ENCODE results near the gene ATE1. TPM values are rescaled to one million over a fixed set of nuclear protein-coding genes. Genes with fewer than 3 reads are reported as not detected.

Gene ATE1
- total RNA-seq, 1 donor from 2014 or later = 6.9 TPM

DNA sequence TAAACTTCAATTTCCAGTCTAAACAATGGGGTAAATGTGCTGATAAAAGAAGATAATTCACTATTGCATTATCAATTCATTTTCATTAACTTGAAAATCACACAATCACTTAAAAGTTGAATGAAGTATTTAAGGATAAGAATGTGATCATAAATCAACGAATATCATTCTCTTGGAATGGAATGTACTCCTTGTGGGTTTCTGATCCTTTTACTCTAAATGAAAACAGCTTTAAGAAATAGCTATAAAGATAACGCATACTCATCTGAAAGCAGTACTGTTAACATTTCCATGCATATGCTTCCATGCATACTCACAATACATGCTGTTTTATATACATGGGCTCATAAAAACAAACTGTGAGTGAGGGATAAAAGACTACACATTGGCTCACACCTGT, 108.8 kb downstream of the ATE1 start:
- no peaks in the 10 kb centered on the region for H3K4me1 ChIP-seq
- no peaks in the 10 kb centered on the region for H3K36me3 ChIP-seq
- no peaks in the 10 kb centered on the region for H3K27me3 ChIP-seq
- DNase-seq (ENCODE audit: low spot score in 2 of 2) = no peak
- TF ChIP-seq, protein P1, sequence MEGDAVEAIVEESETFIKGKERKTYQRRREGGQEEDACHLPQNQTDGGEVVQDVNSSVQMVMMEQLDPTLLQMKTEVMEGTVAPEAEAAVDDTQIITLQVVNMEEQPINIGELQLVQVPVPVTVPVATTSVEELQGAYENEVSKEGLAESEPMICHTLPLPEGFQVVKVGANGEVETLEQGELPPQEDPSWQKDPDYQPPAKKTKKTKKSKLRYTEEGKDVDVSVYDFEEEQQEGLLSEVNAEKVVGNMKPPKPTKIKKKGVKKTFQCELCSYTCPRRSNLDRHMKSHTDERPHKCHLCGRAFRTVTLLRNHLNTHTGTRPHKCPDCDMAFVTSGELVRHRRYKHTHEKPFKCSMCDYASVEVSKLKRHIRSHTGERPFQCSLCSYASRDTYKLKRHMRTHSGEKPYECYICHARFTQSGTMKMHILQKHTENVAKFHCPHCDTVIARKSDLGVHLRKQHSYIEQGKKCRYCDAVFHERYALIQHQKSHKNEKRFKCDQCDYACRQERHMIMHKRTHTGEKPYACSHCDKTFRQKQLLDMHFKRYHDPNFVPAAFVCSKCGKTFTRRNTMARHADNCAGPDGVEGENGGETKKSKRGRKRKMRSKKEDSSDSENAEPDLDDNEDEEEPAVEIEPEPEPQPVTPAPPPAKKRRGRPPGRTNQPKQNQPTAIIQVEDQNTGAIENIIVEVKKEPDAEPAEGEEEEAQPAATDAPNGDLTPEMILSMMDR (IDR thresholded peaks at IDR 0.05) = no peak
- no peak overlapping the region for H3K27ac ChIP-seq
- no peaks in the 10 kb centered on the region for H3K9me3 ChIP-seq
- intact Hi-C loops (cut with DNase I) = no loop called here
- H3K4me3 ChIP-seq = no peak overlapping the region

- H3K4me3 ChIP-seq = no peak overlapping the region
- H3K9me3 ChIP-seq = no peaks in the 10 kb centered on the region
- intact Hi-C loops (cut with DNase I) = no loop called here
- no peaks in the 10 kb centered on the region for H3K27me3 ChIP-seq
- TF ChIP-seq, protein P1 (IDR thresholded peaks at IDR 0.05) = no peak
- H3K36me3 ChIP-seq = no peaks in the 10 kb centered on the region
- no peaks in the 10 kb centered on the region for H3K4me1 ChIP-seq
- DNase-seq (ENCODE audit: low spot score in 2 of 2) = no peak
- H3K27ac ChIP-seq = no peak overlapping the region
These were observed 109.2 kb downstream of the ATE1 start for GRCh38 chr10:121818599-121818998.

DNA sequence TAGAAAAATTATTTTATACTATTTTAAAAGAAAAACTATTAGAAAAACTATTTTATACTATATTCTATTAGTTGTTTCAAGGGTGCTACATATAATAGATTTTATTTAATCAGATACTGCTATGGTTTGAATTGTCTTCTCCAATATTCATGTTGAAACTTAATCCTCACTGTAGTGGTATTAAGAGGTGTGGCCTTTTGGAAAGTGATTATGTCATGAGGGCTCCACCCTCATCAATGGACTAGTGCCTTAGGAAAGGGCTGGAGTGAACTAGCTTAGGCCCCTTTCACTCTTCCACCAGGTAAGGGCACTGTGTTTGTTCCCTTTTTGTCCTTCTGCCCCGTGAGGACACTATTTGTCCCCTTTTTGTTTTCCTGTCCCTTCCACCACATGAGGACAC, 111.6 kb downstream of the ATE1 start:
- no peaks in the 10 kb centered on the region for H3K9me3 ChIP-seq
- intact Hi-C loops (cut with DNase I) = no loop called here
- H3K27ac ChIP-seq = no peak overlapping the region
- DNase-seq (ENCODE audit: low spot score in 2 of 2) = no peak
- no peaks in the 10 kb centered on the region for H3K27me3 ChIP-seq
- TF ChIP-seq, protein P1 (IDR thresholded peaks at IDR 0.05) = no peak
- H3K4me3 ChIP-seq = no peak overlapping the region
- no peaks in the 10 kb centered on the region for H3K36me3 ChIP-seq
- H3K4me1 ChIP-seq = no peaks in the 10 kb centered on the region

- Histone ChIP-seq H3K27me3 (no peaks in the 10 kb centered on the region), H3K36me3 (no peaks in the 10 kb centered on the region), H3K9me3 (no peaks in the 10 kb centered on the region), H3K27ac (no peak overlapping the region), H3K4me1 (no peaks in the 10 kb centered on the region), H3K4me3 (no peak overlapping the region)
- intact Hi-C loops (cut with DNase I) = no loop called here
- TF ChIP-seq, protein P1 (IDR thresholded peaks at IDR 0.05) = no peak
- DNase-seq (ENCODE audit: low spot score in 2 of 2) = no peak
These were observed 114.0 kb downstream of the ATE1 start for GRCh38 chr10:121813857-121814256.

DNA sequence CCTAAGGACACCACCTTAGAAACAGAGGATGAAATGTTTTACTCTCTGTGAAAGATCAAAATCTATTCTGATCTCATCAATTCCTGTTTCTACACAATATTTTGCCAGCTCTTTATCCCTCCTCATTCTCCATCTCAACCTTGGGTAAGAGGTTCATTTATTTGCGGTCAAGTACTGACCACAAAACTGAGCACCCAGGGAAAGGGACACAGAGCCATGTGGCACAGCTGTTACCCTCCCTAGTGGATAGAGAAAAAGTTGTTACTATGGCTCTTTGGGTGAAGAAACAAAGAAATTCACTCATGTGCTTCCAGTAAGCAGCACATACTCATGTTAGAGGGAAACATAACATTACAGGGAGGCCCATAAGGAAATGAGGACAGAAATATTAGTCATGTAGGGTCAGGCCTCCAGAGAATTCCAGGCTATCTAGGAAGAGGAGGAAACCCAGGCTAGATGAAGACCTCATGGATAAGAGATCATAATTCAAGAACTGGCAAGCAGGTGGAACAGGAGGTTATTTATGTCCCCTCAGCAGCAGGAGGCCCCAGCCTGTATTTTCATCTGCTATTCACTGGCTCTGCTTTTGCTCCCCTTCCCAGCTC, 114.5 kb downstream of the ATE1 start:
- TF ChIP-seq, protein P1 (IDR thresholded peaks at IDR 0.05) = no peak
- no peaks in the 10 kb centered on the region for H3K27me3 ChIP-seq
- H3K4me1 ChIP-seq = no peaks in the 10 kb centered on the region
- DNase-seq (ENCODE audit: low spot score in 2 of 2) = no peak
- no peak overlapping the region for H3K4me3 ChIP-seq
- H3K27ac ChIP-seq = no peak overlapping the region
- no peaks in the 10 kb centered on the region for H3K36me3 ChIP-seq
- no peaks in the 10 kb centered on the region for H3K9me3 ChIP-seq
- intact Hi-C loops (cut with DNase I) = no loop called here

DNA sequence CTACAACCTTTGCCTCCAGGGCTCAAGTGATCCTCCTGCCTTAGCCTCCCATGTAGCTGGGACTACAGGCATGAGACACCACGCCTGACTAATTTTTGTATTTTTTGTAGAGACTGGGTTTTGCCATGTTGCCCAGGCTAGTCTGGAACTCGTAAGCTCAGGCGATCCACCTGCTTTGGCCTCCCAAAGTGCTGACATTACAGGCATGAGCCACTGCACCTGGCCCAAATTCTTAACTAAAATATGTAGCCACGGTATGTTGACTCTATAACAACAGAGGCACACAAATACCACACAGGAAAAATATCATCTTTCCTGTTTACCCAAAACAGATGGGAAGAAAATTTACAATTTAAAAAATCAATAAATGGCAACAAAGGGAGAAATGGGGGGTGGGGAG, 115.8 kb downstream of the ATE1 start:
- intact Hi-C loops (cut with DNase I) = no loop called here
- Histone ChIP-seq H3K4me3 (no peak overlapping the region), H3K9me3 (no peaks in the 10 kb centered on the region), H3K27me3 (no peaks in the 10 kb centered on the region), H3K36me3 (no peaks in the 10 kb centered on the region), H3K4me1 (no peaks in the 10 kb centered on the region), H3K27ac (no peak overlapping the region)
- DNase-seq (ENCODE audit: low spot score in 2 of 2) = no peak
- TF ChIP-seq, protein P1 (IDR thresholded peaks at IDR 0.05) = no peak

All from ascending aorta (tissue), 2 donors.